ENCODE data around the gene HELLS. TPM values are rescaled to one million over a fixed set of nuclear protein-coding genes. Genes with fewer than 3 reads are reported as not detected.
A peak's percentile ranks its signal among the peaks of the same experiment; 100 is the strongest.
"Not testable (repeated sequence)": the region's sequence is repeated elsewhere in the genome, so short reads cannot be mapped to it uniquely, and the experiment has no call there.

Gene HELLS
- total RNA-seq, 1 donor = 5.8 TPM

GRCh38 chr10:94630017-94630688 lies 84.6 kb downstream of the HELLS start:
- no peak overlapping the region for H2AFZ ChIP-seq (ENCODE audit: low read length)
- no peaks in the 10 kb centered on the region for H3K27me3 ChIP-seq (ENCODE audit: insufficient read depth, low read length)
- no peaks in the 10 kb centered on the region for H3K79me2 ChIP-seq (ENCODE audit: insufficient read depth, low read length)
- H3K27ac ChIP-seq (ENCODE audit: low read depth, low read length) = no peak overlapping the region
- H3K4me2 ChIP-seq (ENCODE audit: insufficient read depth, low read length) = no peak overlapping the region
- H3K4me1 ChIP-seq (ENCODE audit: insufficient read depth, low read length) = no peaks in the 10 kb centered on the region
- DNase-seq (ENCODE audit: insufficient read length, low spot score, missing footprints) = peak; percentile 65
- no peaks in the 10 kb centered on the region for H4K20me1 ChIP-seq (ENCODE audit: insufficient read depth, low read length)
- H3K36me3 ChIP-seq (ENCODE audit: insufficient read depth, low read length) = no peaks in the 10 kb centered on the region
- no peak overlapping the region for H3K4me3 ChIP-seq (ENCODE audit: insufficient read depth, low read length)
- TF ChIP-seq CTCF (IDR thresholded peaks at IDR 0.05; ENCODE audit: extremely low read depth, low read depth, low read length) = peak; percentile 59
- no peaks in the 10 kb centered on the region for H3K9me3 ChIP-seq (ENCODE audit: low read depth, low read length)

- no peaks in the 10 kb centered on the region for H3K79me2 ChIP-seq (ENCODE audit: insufficient read depth, low read length)
- no peak overlapping the region for H3K4me3 ChIP-seq (ENCODE audit: insufficient read depth, low read length)
- H2AFZ ChIP-seq (ENCODE audit: low read length) = no peak overlapping the region
- TF ChIP-seq CTCF (IDR thresholded peaks at IDR 0.05; ENCODE audit: extremely low read depth, low read depth, low read length) = no peak
- no peaks in the 10 kb centered on the region for H3K9me3 ChIP-seq (ENCODE audit: low read depth, low read length)
- no peaks in the 10 kb centered on the region for H4K20me1 ChIP-seq (ENCODE audit: insufficient read depth, low read length)
- no peak overlapping the region for H3K4me2 ChIP-seq (ENCODE audit: insufficient read depth, low read length)
- H3K27ac ChIP-seq (ENCODE audit: low read depth, low read length) = no peak overlapping the region
- DNase-seq (ENCODE audit: insufficient read length, low spot score, missing footprints) = no peak
- H3K27me3 ChIP-seq (ENCODE audit: insufficient read depth, low read length) = no peaks in the 10 kb centered on the region
- no peaks in the 10 kb centered on the region for H3K4me1 ChIP-seq (ENCODE audit: insufficient read depth, low read length)
- no peaks in the 10 kb centered on the region for H3K36me3 ChIP-seq (ENCODE audit: insufficient read depth, low read length)
Observed at GRCh38 chr10:94631077-94631875, 85.7 kb downstream of the HELLS start.

GRCh38 chr10:94632954-94633353 lies 87.4 kb downstream of the HELLS start:
- H3K27ac ChIP-seq (ENCODE audit: low read depth, low read length) = no peak overlapping the region
- no peaks in the 10 kb centered on the region for H4K20me1 ChIP-seq (ENCODE audit: insufficient read depth, low read length)
- H3K4me3 ChIP-seq (ENCODE audit: insufficient read depth, low read length) = no peak overlapping the region
- H3K36me3 ChIP-seq (ENCODE audit: insufficient read depth, low read length) = no peaks in the 10 kb centered on the region
- H3K4me2 ChIP-seq (ENCODE audit: insufficient read depth, low read length) = no peak overlapping the region
- no peaks in the 10 kb centered on the region for H3K27me3 ChIP-seq (ENCODE audit: insufficient read depth, low read length)
- no peak overlapping the region for H2AFZ ChIP-seq (ENCODE audit: low read length)
- no peak for TF ChIP-seq CTCF (IDR thresholded peaks at IDR 0.05; ENCODE audit: extremely low read depth, low read depth, low read length)
- no peaks in the 10 kb centered on the region for H3K79me2 ChIP-seq (ENCODE audit: insufficient read depth, low read length)
- DNase-seq (ENCODE audit: insufficient read length, low spot score, missing footprints) = no peak
- H3K9me3 ChIP-seq (ENCODE audit: low read depth, low read length) = no peaks in the 10 kb centered on the region
- no peaks in the 10 kb centered on the region for H3K4me1 ChIP-seq (ENCODE audit: insufficient read depth, low read length)

- not testable (repeated sequence) for H3K27me3 ChIP-seq (ENCODE audit: insufficient read depth, low read length); H2AFZ ChIP-seq (ENCODE audit: low read length); H3K36me3 ChIP-seq (ENCODE audit: insufficient read depth, low read length); H3K79me2 ChIP-seq (ENCODE audit: insufficient read depth, low read length); H3K4me2 ChIP-seq (ENCODE audit: insufficient read depth, low read length); H3K4me1 ChIP-seq (ENCODE audit: insufficient read depth, low read length); H4K20me1 ChIP-seq (ENCODE audit: insufficient read depth, low read length); DNase-seq (ENCODE audit: insufficient read length, low spot score, missing footprints); H3K27ac ChIP-seq (ENCODE audit: low read depth, low read length); H3K4me3 ChIP-seq (ENCODE audit: insufficient read depth, low read length); H3K9me3 ChIP-seq (ENCODE audit: low read depth, low read length)
Observed at GRCh38 chr10:94638097-94638496, 92.5 kb downstream of the HELLS start.
